GM12878 (cell line): ENCODE data around the gene CADPS. TPM values are rescaled to one million over a fixed set of nuclear protein-coding genes. Genes with fewer than 3 reads are reported as not detected.

Experiments
- ATAC-seq: fragments of 200-7000 bp; cut with Tn5 transposase; 3 replicates; pipeline ENCODE4 v1.9.1; 2020; ENCODE audit warnings: mild to moderate bottlenecking, moderate library complexity
- BruUV-seq: library from RNA; stranded (reverse); fragments of 400-500 nt; replicated peaks from 2 replicates; lab custom pipeline; 2021; lab: Mats Ljungman, UMichigan
- CTCF ChIA-PET: fragments of 300-600 bp; sonication (Branson Sonifier 250); formaldehyde crosslinking; extraction: SDS; loops from one replicate; lab custom pipeline; 2021; ENCODE audit warnings: inconsistent platforms; lab: Yijun Ruan, JAX
- POLR2A ChIA-PET: fragments of 350-600 bp; formaldehyde crosslinking; extraction: SDS; loops from one replicate; lab custom pipeline; 2021; ENCODE audit warnings: inconsistent platforms; lab: Charles Lee
- RAD21 ChIA-PET: fragments of 300-600 bp; sonication (Branson Sonifier 250); formaldehyde crosslinking; loops from one replicate; lab custom pipeline; 2023; ENCODE audit warnings: antibody characterized with exemption; ENCODE audit not compliant: unreplicated experiment; lab: Charles Lee
- SMC1A ChIA-PET: fragments of 300-600 bp; sonication (Branson Sonifier 250); formaldehyde crosslinking; loops from one replicate; lab custom pipeline; 2023; ENCODE audit not compliant: unreplicated experiment, uncharacterized antibody; lab: Charles Lee
- DNase-seq: peaks from one replicate; pipeline ENCODE4 v3.0.0-alpha.2; 2011; ENCODE audit warnings: low read depth, low spot score
- FAIRE-seq: peaks from 3 replicates; lab custom pipeline; 2011; peaks lifted over from hg19 to GRCh38; lab: Jason Lieb, UNC
- H2AFZ ChIP-seq: 2 replicates; pipeline ENCODE4 v1.6.0; 2011; ENCODE audit warnings: low read depth, low read length, control low read depth; ENCODE audit not compliant: control insufficient read depth
- H3K27ac ChIP-seq: 2 replicates; pipeline ENCODE4 v1.5.1; 2011; ENCODE audit warnings: control low read depth; ENCODE audit not compliant: control insufficient read depth, insufficient read depth
- H3K27me3 ChIP-seq, 2 experiments: replicated peaks in 1 of 2; 2 replicates each; pipeline versions ENCODE4 v1.6.0 to v1.6.1; 2011; ENCODE audit warnings: low read length in 1 of 2; ENCODE audit not compliant: control insufficient read depth in 2 of 2, insufficient read depth in 2 of 2
- H3K36me3 ChIP-seq, 2 experiments: 2 replicates each; pipeline ENCODE4 v1.5.1; 2011; ENCODE audit warnings: low read length in 1 of 2; ENCODE audit not compliant: control insufficient read depth in 2 of 2, insufficient read depth in 2 of 2
- H3K4me1 ChIP-seq: 2 replicates; pipeline ENCODE4 v1.6.1; 2011; ENCODE audit warnings: mild to moderate bottlenecking, low read length, moderate library complexity, mixed read lengths; ENCODE audit not compliant: control insufficient read depth, insufficient read depth
- H3K4me2 ChIP-seq: 2 replicates; pipeline ENCODE4 v1.6.0; 2011; ENCODE audit warnings: control low read depth; ENCODE audit not compliant: control insufficient read depth, insufficient read depth
- H3K4me3 ChIP-seq: fragments of 200-600 bp; sonication (generic); 2 replicates; pipeline ENCODE4 v1.5.1; 2016
- H3K79me2 ChIP-seq: 2 replicates; pipeline ENCODE4 v1.6.0; 2011; ENCODE audit warnings: low read length; ENCODE audit not compliant: control insufficient read depth, insufficient read depth
- H3K9ac ChIP-seq: 2 replicates; pipeline ENCODE4 v1.8.0; 2011; ENCODE audit warnings: low read length, control low read depth, mixed read lengths; ENCODE audit not compliant: control insufficient read depth, insufficient read depth
- H3K9me3 ChIP-seq: replicated peaks from 3 replicates; pipeline ENCODE4 v1.5.1; 2011; ENCODE audit warnings: mild to moderate bottlenecking, low read length; ENCODE audit not compliant: control insufficient read depth, insufficient read depth
- H4K20me1 ChIP-seq: 2 replicates; pipeline ENCODE4 v1.6.0; 2011; ENCODE audit not compliant: control insufficient read depth, insufficient read depth
- CREB1 ChIP-seq: IDR thresholded peaks from 2 replicates; pipeline ENCODE4 v1.6.1; 2012; ENCODE audit warnings: low read depth, mild to moderate bottlenecking, inconsistent platforms
- E2F8 ChIP-seq: fragments of 450-650 bp; IDR thresholded peaks from 2 replicates; pipeline ENCODE4 v1.6.1; 2018; ENCODE audit warnings: mild to moderate bottlenecking, low read depth, moderate library complexity; ENCODE audit not compliant: partially characterized antibody
- EZH2 ChIP-seq: IDR thresholded peaks from 2 replicates; pipeline ENCODE4 v1.6.1; 2012; ENCODE audit warnings: low read depth, mild to moderate bottlenecking, control low read depth, inconsistent platforms, low read length, borderline replicate concordance; ENCODE audit not compliant: control insufficient read depth
- IRF3 ChIP-seq: fragments of 450-650 bp; IDR thresholded peaks from 2 replicates; pipeline ENCODE4 v1.6.1; 2014; ENCODE audit warnings: mild to moderate bottlenecking
- IRF4 ChIP-seq: IDR thresholded peaks from 2 replicates; pipeline ENCODE4 v1.6.1; 2011; ENCODE audit warnings: low read depth, low read length
- JUND ChIP-seq: IDR thresholded peaks from 2 replicates; pipeline ENCODE4 v1.6.1; 2012; ENCODE audit warnings: low read depth, mild to moderate bottlenecking, low read length, improper control_type of control experiment, moderate library complexity
- PML ChIP-seq: IDR thresholded peaks from 2 replicates; pipeline ENCODE4 v1.6.1; 2012; ENCODE audit warnings: low read length, inconsistent platforms
- RUNX3 ChIP-seq: IDR thresholded peaks from 2 replicates; pipeline ENCODE4 v1.6.1; 2012; ENCODE audit warnings: low read length, inconsistent platforms
- whole genome bisulfite sequencing: methylation state at CpG from one replicate; pipeline ENCODE4 v1.1.6; 2016; ENCODE audit warnings: low lambda C conversion rate; ENCODE audit not compliant: insufficient replicate concordance, insufficient coverage; ENCODE audit errors: missing lambda C conversion rate; 5-methylcytosine and 5-hydroxymethylcytosine counted together
- in situ Hi-C: fragments of 300-500 bp; cut with MboI; formaldehyde crosslinking; loops from 9 replicates; pipeline ENCODE4 v1.14.3; 2018; ENCODE audit warnings: mixed read lengths
- intact Hi-C: fragments of 100-400 bp; cut with micrococcal nuclease; formaldehyde crosslinking; loops from one replicate; pipeline ENCODE4 v1.14.2; 2022; ENCODE audit not compliant: unreplicated experiment
- polyA plus RNA-seq, 11 experiments: library from polyadenylated mRNA; depleted of rRNA in 4 of 11; unstranded in 6 of 11; stranded (reverse) in 5 of 11; fragments of >200 nt; fragmentation: Nextera tagmentation in 4 of 11; fragmentation: Illumina TruSeq in 1 of 11; extraction: Ambion mirVana in 4 of 11; extraction: Trizol in 1 of 11; gene quantifications; 1 replicate in 1 of 11; 2 replicates in 10 of 11; pipeline versions ENCODE4 v1.2.1 to v1.2.3, GENCODE V29; 2011 to 2016; ENCODE audit warnings: inconsistent platforms in 2 of 11, missing spikeins in 2 of 11, low read depth in 1 of 11
- total RNA-seq, 4 experiments: library from RNA; depleted of rRNA in 3 of 4; stranded (reverse); fragments of >200 nt in 3 of 4; fragmentation: Illumina TruSeq in 1 of 4; extraction: Trizol in 1 of 4; gene quantifications; 2 replicates each; pipeline versions ENCODE4 v1.2.1 to v1.2.3, GENCODE V29; 2013 to 2021
- TF ChIP-seq, protein P1 (sequence below): fragments of 450-650 bp; IDR thresholded peaks from 2 replicates; pipeline ENCODE4 v1.6.1; 2017; ENCODE audit warnings: mild to moderate bottlenecking, moderate library complexity

CADPS gene
- total and polyA plus RNA-seq, 10 of the 15 experiments (the other 5 are each of a cell fraction or from before 2014, with no cell fraction given), result 0.20 TPM; not detected in 9

DNA sequence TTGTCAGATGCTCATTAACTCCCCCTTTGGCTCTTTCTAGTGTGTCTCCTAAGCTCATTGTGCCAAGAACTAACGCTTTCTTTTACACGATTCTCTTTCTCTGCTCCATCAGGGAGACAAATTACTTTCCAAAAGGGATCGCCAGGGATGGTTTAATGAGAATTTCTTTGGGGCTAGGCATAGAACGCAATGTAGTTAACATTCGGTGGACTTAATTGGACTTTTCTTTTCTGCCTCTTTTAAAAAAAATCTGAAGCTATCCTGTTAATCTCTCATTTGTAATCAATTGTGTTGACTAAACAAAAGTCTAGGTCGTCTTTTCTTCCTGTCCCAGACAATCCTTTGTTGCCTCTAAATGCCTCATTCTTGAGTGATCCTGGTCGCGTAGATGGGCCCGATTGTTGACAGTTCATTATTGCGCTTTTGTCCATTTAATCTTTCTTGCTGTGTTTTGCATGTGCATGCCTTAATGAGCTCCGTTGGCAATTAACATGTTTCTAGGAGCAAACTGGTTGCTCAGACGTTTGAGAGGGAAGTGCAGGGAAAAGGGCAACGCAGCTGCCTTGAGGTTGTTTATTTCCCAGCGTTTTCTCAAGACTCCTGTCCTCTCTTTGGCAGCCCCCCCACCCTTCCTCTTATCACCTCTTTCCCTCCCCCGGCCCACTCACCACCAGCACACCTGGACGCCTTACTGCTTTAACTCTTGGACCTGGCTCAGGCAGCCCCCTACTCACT is 509.7 kb downstream of the CADPS start:
- Histone ChIP-seq H3K27me3 (peaks cover 5 to 10% of the 10 kb centered on the region in 2 experiments), H3K4me2 (no peak overlapping the region), H3K27ac (no peak overlapping the region), H3K9ac (no peak overlapping the region), H4K20me1 (no peaks in the 10 kb centered on the region), H3K4me3 (no peak overlapping the region), H3K4me1 (no peaks in the 10 kb centered on the region), H3K36me3 (no peaks in the 10 kb centered on the region)
- DNase-seq (no peak), ATAC-seq (no peak), FAIRE-seq (no peak)
- ChIA-PET CTCF (no interaction called here), POLR2A (no interaction called here), RAD21 (no interaction called here), SMC1A (interaction anchor here (1.7 kb wide), 1 partner anchor 18 kb away, joined by 3 read pairs; no protein-coding TSS in a partner anchor)
- intact Hi-C loops, result no loop called here
- in situ Hi-C loops, result no loop called here
- TF ChIP-seq CREB1 (no peak), RUNX3 (no peak)
- TF ChIP-seq, all 136 proteins: peak for 0
- no peak overlapping the region for H2AFZ ChIP-seq
- no peaks in the 10 kb centered on the region for H3K9me3 ChIP-seq
- 30% methylated on average over 14 of the region's 16 CpGs for WGBS
- H3K79me2 ChIP-seq, result no peaks in the 10 kb centered on the region
- no TSS peak for BruUV-seq

- BruUV-seq, result no TSS peak
- ChIA-PET SMC1A (no interaction called here), POLR2A (no interaction called here), RAD21 (no interaction called here), CTCF (no interaction called here)
- peaks cover 4 to 9% of the 10 kb centered on the region in 2 experiments; a peak in 3 of 4 replicates for H3K27me3 ChIP-seq
- no peak for ATAC-seq
- in situ Hi-C loops (no loop called here), intact Hi-C loops (no loop called here)
- no peak overlapping the region for H2AFZ ChIP-seq
- H3K79me2 ChIP-seq, result no peaks in the 10 kb centered on the region
- H4K20me1 ChIP-seq, result no peaks in the 10 kb centered on the region
- no peaks in the 10 kb centered on the region for H3K4me1 ChIP-seq
- DNase-seq, result no peak
- FAIRE-seq, result no peak
- no peak overlapping the region for H3K4me3 ChIP-seq
- no peaks in the 10 kb centered on the region for H3K9me3 ChIP-seq
- no peak overlapping the region for H3K27ac ChIP-seq
- H3K36me3 ChIP-seq, result no peaks in the 10 kb centered on the region
- H3K9ac ChIP-seq, result no peak overlapping the region
- no peak overlapping the region for H3K4me2 ChIP-seq
- TF ChIP-seq IRF3, result no peak
- TF ChIP-seq IRF4, result no peak
- no peak for TF ChIP-seq EZH2
- TF ChIP-seq E2F8, result no peak
- no peak for TF ChIP-seq PML
- TF ChIP-seq, protein P1, sequence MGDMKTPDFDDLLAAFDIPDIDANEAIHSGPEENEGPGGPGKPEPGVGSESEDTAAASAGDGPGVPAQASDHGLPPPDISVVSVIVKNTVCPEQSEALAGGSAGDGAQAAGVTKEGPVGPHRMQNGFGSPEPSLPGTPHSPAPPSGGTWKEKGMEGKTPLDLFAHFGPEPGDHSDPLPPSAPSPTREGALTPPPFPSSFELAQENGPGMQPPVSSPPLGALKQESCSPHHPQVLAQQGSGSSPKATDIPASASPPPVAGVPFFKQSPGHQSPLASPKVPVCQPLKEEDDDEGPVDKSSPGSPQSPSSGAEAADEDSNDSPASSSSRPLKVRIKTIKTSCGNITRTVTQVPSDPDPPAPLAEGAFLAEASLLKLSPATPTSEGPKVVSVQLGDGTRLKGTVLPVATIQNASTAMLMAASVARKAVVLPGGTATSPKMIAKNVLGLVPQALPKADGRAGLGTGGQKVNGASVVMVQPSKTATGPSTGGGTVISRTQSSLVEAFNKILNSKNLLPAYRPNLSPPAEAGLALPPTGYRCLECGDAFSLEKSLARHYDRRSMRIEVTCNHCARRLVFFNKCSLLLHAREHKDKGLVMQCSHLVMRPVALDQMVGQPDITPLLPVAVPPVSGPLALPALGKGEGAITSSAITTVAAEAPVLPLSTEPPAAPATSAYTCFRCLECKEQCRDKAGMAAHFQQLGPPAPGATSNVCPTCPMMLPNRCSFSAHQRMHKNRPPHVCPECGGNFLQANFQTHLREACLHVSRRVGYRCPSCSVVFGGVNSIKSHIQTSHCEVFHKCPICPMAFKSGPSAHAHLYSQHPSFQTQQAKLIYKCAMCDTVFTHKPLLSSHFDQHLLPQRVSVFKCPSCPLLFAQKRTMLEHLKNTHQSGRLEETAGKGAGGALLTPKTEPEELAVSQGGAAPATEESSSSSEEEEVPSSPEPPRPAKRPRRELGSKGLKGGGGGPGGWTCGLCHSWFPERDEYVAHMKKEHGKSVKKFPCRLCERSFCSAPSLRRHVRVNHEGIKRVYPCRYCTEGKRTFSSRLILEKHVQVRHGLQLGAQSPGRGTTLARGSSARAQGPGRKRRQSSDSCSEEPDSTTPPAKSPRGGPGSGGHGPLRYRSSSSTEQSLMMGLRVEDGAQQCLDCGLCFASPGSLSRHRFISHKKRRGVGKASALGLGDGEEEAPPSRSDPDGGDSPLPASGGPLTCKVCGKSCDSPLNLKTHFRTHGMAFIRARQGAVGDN, result no peak
- no peak for TF ChIP-seq JUND
Measured at GRCh38 chr3:62364191-62364590, 511.0 kb downstream of the CADPS start.
